Calu3 (cell line): Measurements from ENCODE around the gene IZUMO4. TPM values are rescaled to one million over a fixed set of nuclear protein-coding genes. Genes with fewer than 3 reads are reported as not detected.
"Not testable (repeated sequence)": the region's sequence is repeated elsewhere in the genome, so short reads cannot be mapped to it uniquely, and the experiment has no call there.

Source experiments
- BruUV-seq: library from RNA; stranded (reverse); fragments of 400-500 nt; replicated peaks from 2 replicates; lab custom pipeline; 2021; lab: Mats Ljungman, UMichigan
- CTCF ChIA-PET: fragments of 300-600 bp; sonication (Branson Sonifier 250); formaldehyde crosslinking; loops from one replicate; lab custom pipeline; 2022; ENCODE audit warnings: antibody characterized with exemption; lab: Charles Lee
- DNase-seq: peaks from one replicate; pipeline ENCODE4 v3.0.0; 2022
- H3K27ac Mint-ChIP-seq: one replicate; pipeline ENCODE4 v1.8.0; 2022; ENCODE audit warnings: mixed read lengths; ENCODE audit not compliant: unreplicated experiment
- H3K27me3 Mint-ChIP-seq: one replicate; pipeline ENCODE4 v1.8.0; 2022; ENCODE audit warnings: mixed read lengths; ENCODE audit not compliant: unreplicated experiment
- H3K36me3 Mint-ChIP-seq: one replicate; pipeline ENCODE4 v1.8.0; 2022; ENCODE audit warnings: mild to moderate bottlenecking, moderate library complexity, mixed read lengths; ENCODE audit not compliant: insufficient read depth, unreplicated experiment
- H3K4me1 Mint-ChIP-seq: one replicate; pipeline ENCODE4 v1.8.0; 2022; ENCODE audit warnings: mild to moderate bottlenecking, low read depth, mixed read lengths; ENCODE audit not compliant: unreplicated experiment
- H3K4me3 Mint-ChIP-seq: one replicate; pipeline ENCODE4 v1.8.0; 2022; ENCODE audit warnings: mild to moderate bottlenecking, low read depth, moderate library complexity, mixed read lengths; ENCODE audit not compliant: unreplicated experiment
- H3K9me3 Mint-ChIP-seq: one replicate; pipeline ENCODE4 v1.8.0; 2022; ENCODE audit warnings: low read depth, mixed read lengths; ENCODE audit not compliant: unreplicated experiment
- CTCF ChIP-seq: fragments of 200-600 bp; IDR thresholded peaks from one replicate; pipeline ENCODE4 v1.8.0; 2022; ENCODE audit warnings: antibody characterized with exemption; ENCODE audit not compliant: unreplicated experiment
- intact Hi-C: fragments of 100-400 bp; cut with micrococcal nuclease; formaldehyde crosslinking; loops from one replicate; pipeline ENCODE4 v1.10.0; 2022; ENCODE audit not compliant: unreplicated experiment
- total RNA-seq: library from RNA; stranded (reverse); gene quantifications from 2 replicates; pipeline ENCODE4 v1.2.3, GENCODE V29; 2022

IZUMO4 gene
- total RNA-seq, 1 experiment from 2014 or later, result 2.7 TPM

GRCh38 chr19:2127758-2128157 is 31.0 kb downstream of the IZUMO4 start:
- CTCF ChIA-PET, result no interaction called here
- Mint-ChIP-seq H3K4me1 (no peaks in the 10 kb centered on the region), H3K4me3 (no peak overlapping the region), H3K27ac (no peak overlapping the region), H3K27me3 (no peaks in the 10 kb centered on the region), H3K9me3 (no peaks in the 10 kb centered on the region), H3K36me3 (peaks cover 26% of the 10 kb centered on the region)
- intact Hi-C loops, result no loop called here
- DNase-seq, result no peak
- TF ChIP-seq CTCF, result no peak
- BruUV-seq, result no TSS peak

GRCh38 chr19:2128252-2128651 is 31.5 kb downstream of the IZUMO4 start:
- intact Hi-C loops, H3K27ac Mint-ChIP-seq, H3K27me3 Mint-ChIP-seq, H3K4me1 Mint-ChIP-seq, DNase-seq, H3K9me3 Mint-ChIP-seq, H3K4me3 Mint-ChIP-seq, BruUV-seq, CTCF ChIA-PET: not testable (repeated sequence)
- peaks cover 26% of the 10 kb centered on the region for H3K36me3 Mint-ChIP-seq

- Mint-ChIP-seq H3K4me1 (no peaks in the 10 kb centered on the region), H3K36me3 (peaks cover 26% of the 10 kb centered on the region), H3K27ac (no peak overlapping the region), H3K4me3 (no peak overlapping the region), H3K27me3 (no peaks in the 10 kb centered on the region), H3K9me3 (no peaks in the 10 kb centered on the region)
- CTCF ChIA-PET, result no interaction called here
- BruUV-seq, result no TSS peak
- DNase-seq, result no peak
- intact Hi-C loops, result no loop called here
- TF ChIP-seq CTCF, result no peak
Measured at GRCh38 chr19:2129022-2129421, 32.3 kb downstream of the IZUMO4 start.

- CTCF ChIA-PET, result no interaction called here
- no peak for DNase-seq
- Mint-ChIP-seq H3K27me3 (no peaks in the 10 kb centered on the region), H3K4me1 (no peaks in the 10 kb centered on the region), H3K36me3 (peaks cover 24% of the 10 kb centered on the region), H3K27ac (no peak overlapping the region), H3K9me3 (no peaks in the 10 kb centered on the region), H3K4me3 (no peak overlapping the region)
- intact Hi-C loops, result no loop called here
- no peak for TF ChIP-seq CTCF
- no TSS peak for BruUV-seq
Measured at GRCh38 chr19:2129486-2129885, 32.8 kb downstream of the IZUMO4 start.

GRCh38 chr19:2129892-2130770 is 33.4 kb downstream of the IZUMO4 start:
- Mint-ChIP-seq H3K27me3 (no peaks in the 10 kb centered on the region), H3K9me3 (no peaks in the 10 kb centered on the region), H3K4me3 (no peak overlapping the region), H3K27ac (no peak overlapping the region), H3K36me3 (peaks cover 21% of the 10 kb centered on the region), H3K4me1 (no peaks in the 10 kb centered on the region)
- CTCF ChIA-PET, result no interaction called here
- intact Hi-C loops, result no loop called here
- no peak for DNase-seq
- TF ChIP-seq CTCF, result no peak
- BruUV-seq, result no TSS peak

GRCh38 chr19:2131012-2131975 is 34.6 kb downstream of the IZUMO4 start:
- BruUV-seq, CTCF ChIA-PET, H3K27me3 Mint-ChIP-seq, intact Hi-C loops, H3K9me3 Mint-ChIP-seq, H3K27ac Mint-ChIP-seq, DNase-seq, H3K4me3 Mint-ChIP-seq, H3K4me1 Mint-ChIP-seq: not testable (repeated sequence)
- peaks cover 28% of the 10 kb centered on the region for H3K36me3 Mint-ChIP-seq
